HepG2 (cell line): ENCODE results near the gene SNRPB2.

Source experiments
- JUN ChIP-seq: sonication (generic); formaldehyde crosslinking; IDR thresholded peaks from 2 replicates; pipeline ENCODE4 v1.4.0; 2020; ENCODE audit warnings: mild to moderate bottlenecking, missing genetic modification reagents
- MAFK ChIP-seq, 2 experiments: IDR thresholded peaks in 1 of 2; conservative IDR thresholded peaks in 1 of 2; 2 replicates each; pipeline ENCODE4 v1.6.1; 2011; ENCODE audit warnings: improper control_type of control experiment in 2 of 2, low read length in 2 of 2
- NR2C2 ChIP-seq: sonication (generic); formaldehyde crosslinking; IDR thresholded peaks from 2 replicates; pipeline ENCODE4 v1.4.0; 2020; ENCODE audit warnings: missing genetic modification reagents, mild to moderate bottlenecking, moderate library complexity, borderline replicate concordance
- POLR2AphosphoS2 ChIP-seq: IDR thresholded peaks from 2 replicates; pipeline ENCODE4 v1.6.1; 2011; ENCODE audit warnings: low read depth, low read length, improper control_type of control experiment
- TARDBP ChIP-seq: sonication (generic); formaldehyde crosslinking; IDR thresholded peaks from 2 replicates; pipeline ENCODE4 v1.8.0; 2022; ENCODE audit warnings: mild to moderate bottlenecking, missing genetic modification reagents
- ZBTB20 ChIP-seq: sonication (generic); formaldehyde crosslinking; IDR thresholded peaks from 2 replicates; pipeline ENCODE4 v1.8.1; 2023; ENCODE audit warnings: missing genetic modification reagents, low read depth, mild to moderate bottlenecking, borderline replicate concordance
- ZNF792 ChIP-seq: IDR thresholded peaks from 2 replicates; pipeline ENCODE4 v1.6.1; 2016
- TF ChIP-seq, protein P1 (sequence below): sonication (generic); formaldehyde crosslinking; IDR thresholded peaks from 2 replicates; pipeline ENCODE4 v1.5.0; 2020; ENCODE audit warnings: mild to moderate bottlenecking, missing genetic modification reagents, moderate library complexity

DNA sequence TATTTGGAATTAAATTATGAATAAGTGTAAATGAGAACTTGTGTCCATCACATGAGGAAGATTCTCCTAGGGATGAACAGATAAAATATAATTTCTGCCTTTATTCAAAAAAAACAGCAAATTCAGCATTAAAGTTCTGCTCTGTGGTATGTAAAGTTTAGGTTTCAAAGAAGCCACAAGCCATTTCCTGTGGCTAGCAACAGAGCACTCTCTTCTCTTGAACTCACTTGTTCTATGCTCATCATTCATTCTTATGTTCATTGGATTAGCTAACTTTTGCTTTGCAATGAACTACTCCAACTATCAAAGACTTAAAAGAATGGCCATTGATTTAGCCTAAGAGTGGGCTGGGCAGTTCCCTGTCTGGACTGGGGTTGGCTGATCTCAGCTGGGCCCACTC lies 20.8 kb upstream of the SNRPB2 start:
- TF ChIP-seq ZNF792 (no peak), MAFK (conservative IDR thresholded peaks at IDR 0.05 in 1 of 2, IDR thresholded peaks at IDR 0.05 in 1 of 2; ENCODE audit: low read length in 2 of 2) (peak; percentile 80 to 85), JUN (no peak), ZBTB20 (CRISPR knock-in tag) (no peak), POLR2AphosphoS2 (no peak), TARDBP (no peak), NR2C2 (CRISPR knock-in tag) (no peak)
- TF ChIP-seq, protein P1, sequence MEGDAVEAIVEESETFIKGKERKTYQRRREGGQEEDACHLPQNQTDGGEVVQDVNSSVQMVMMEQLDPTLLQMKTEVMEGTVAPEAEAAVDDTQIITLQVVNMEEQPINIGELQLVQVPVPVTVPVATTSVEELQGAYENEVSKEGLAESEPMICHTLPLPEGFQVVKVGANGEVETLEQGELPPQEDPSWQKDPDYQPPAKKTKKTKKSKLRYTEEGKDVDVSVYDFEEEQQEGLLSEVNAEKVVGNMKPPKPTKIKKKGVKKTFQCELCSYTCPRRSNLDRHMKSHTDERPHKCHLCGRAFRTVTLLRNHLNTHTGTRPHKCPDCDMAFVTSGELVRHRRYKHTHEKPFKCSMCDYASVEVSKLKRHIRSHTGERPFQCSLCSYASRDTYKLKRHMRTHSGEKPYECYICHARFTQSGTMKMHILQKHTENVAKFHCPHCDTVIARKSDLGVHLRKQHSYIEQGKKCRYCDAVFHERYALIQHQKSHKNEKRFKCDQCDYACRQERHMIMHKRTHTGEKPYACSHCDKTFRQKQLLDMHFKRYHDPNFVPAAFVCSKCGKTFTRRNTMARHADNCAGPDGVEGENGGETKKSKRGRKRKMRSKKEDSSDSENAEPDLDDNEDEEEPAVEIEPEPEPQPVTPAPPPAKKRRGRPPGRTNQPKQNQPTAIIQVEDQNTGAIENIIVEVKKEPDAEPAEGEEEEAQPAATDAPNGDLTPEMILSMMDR, result no peak
